ENCODE data around the gene EEPD1.

Gene EEPD1

DNA sequence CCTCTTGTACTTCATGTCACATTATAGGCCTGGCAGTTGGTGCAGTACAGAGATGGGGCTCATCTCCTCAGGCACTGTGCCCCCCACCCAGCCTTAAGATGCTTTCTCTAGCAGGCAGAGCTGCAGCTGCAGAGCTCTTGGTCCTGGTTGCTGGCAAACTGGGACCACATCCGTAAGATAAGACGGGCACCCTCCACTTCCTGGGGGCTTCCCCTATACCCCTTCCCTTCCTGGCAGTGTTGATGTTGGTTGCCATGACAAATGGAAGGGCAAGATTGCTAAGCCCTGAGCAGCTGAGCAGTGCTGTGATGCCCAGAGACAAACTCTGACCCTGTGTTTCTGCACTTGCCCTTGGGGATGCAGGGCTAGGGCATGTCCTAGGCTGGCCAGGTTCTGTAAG, 133.2 kb downstream of the EEPD1 start:
- Histone ChIP-seq H3K9me3 (ENCODE audit: low read length) (no peaks in the 10 kb centered on the region), H3K27me3 (ENCODE audit: insufficient read depth, low read length) (no peaks in the 10 kb centered on the region), H3K4me1 (ENCODE audit: insufficient read depth, low read length) (peaks cover 3% of the 10 kb centered on the region), H2AFZ (ENCODE audit: low read depth, low read length) (no peak overlapping the region), H3K4me3 (ENCODE audit: low read length) (no peak overlapping the region), H3K36me3 (ENCODE audit: insufficient read depth, low read length) (no peaks in the 10 kb centered on the region)

GRCh38 chr7:36286688-36287087, 133.6 kb downstream of the EEPD1 start:
- Histone ChIP-seq H3K9me3 (ENCODE audit: low read length) (no peaks in the 10 kb centered on the region), H3K27me3 (ENCODE audit: insufficient read depth, low read length) (no peaks in the 10 kb centered on the region), H3K36me3 (ENCODE audit: insufficient read depth, low read length) (no peaks in the 10 kb centered on the region), H2AFZ (ENCODE audit: low read depth, low read length) (no peak overlapping the region), H3K4me3 (ENCODE audit: low read length) (no peak overlapping the region), H3K4me1 (ENCODE audit: insufficient read depth, low read length) (peaks cover 2% of the 10 kb centered on the region)

GRCh38 chr7:36287371-36288241, 134.6 kb downstream of the EEPD1 start:
- peaks cover 7% of the 10 kb centered on the region for H3K4me1 ChIP-seq (ENCODE audit: insufficient read depth, low read length)
- no peak overlapping the region for H3K4me3 ChIP-seq (ENCODE audit: low read length)
- no peaks in the 10 kb centered on the region for H3K27me3 ChIP-seq (ENCODE audit: insufficient read depth, low read length)
- no peaks in the 10 kb centered on the region for H3K9me3 ChIP-seq (ENCODE audit: low read length)
- no peaks in the 10 kb centered on the region for H3K36me3 ChIP-seq (ENCODE audit: insufficient read depth, low read length)
- H2AFZ ChIP-seq (ENCODE audit: low read depth, low read length), result no peak overlapping the region

DNA sequence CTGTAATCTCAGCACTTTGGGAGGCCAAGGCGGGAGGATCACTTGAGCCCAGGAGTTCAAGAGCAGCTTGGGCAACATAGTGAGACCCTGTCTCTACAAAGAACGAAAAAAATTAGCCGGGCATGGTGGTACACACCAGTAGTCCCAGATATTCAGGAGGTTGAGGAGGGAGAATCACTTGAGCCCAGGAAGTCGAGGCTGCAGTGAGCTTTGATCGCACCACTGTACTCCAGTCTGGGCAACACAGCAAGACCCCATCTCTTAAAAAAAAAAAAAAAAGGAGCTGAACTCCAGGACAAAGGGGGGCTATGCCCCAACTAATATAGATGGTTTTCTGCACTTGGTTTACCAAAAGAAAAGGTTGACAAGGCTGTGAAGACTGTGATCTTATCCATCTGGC, 135.4 kb downstream of the EEPD1 start:
- Histone ChIP-seq H3K27me3 (ENCODE audit: insufficient read depth, low read length) (no peaks in the 10 kb centered on the region), H2AFZ (ENCODE audit: low read depth, low read length) (no peak overlapping the region), H3K4me1 (ENCODE audit: insufficient read depth, low read length) (peaks cover 7% of the 10 kb centered on the region), H3K36me3 (ENCODE audit: insufficient read depth, low read length) (no peaks in the 10 kb centered on the region), H3K9me3 (ENCODE audit: low read length) (no peaks in the 10 kb centered on the region), H3K4me3 (ENCODE audit: low read length) (no peak overlapping the region)

DNA sequence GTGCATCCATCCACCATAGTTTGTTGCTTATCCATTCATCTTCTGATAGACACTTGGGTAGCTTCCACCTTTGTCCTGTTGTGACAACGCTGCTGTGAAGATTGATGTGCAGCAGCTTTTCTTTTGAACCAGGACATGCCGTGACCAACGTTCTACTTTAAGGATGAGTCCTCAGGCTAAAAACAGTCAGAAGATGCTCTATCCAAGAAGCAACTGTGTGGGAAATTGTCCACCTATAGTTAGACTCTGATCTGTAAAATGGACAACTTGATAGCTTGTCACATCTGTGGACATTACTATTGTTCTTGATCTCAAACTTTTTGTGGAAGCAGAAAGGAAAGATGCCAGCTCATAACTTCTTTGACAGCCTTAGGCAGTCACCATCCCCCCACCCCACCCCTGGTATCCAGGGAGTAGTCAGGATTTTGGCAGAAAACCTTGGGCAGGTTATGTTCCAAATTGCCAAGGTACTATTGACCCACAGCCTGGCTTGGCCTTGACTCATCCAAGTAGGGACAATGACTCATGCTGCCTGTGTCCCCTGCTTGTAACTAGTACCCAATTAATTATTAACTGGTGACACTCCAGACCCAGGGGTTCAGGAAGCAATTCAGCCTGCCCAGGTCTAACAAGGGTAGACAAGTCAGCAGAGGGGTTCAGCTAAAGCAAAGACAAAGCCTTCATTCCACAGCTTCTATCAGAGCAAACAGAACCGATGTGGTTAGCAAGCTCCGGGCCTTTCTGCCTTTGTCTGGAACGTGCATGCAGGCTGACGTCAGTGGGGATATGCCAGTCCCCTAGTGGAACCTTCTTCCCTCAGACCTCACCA, 137.0 kb downstream of the EEPD1 start:
- no peak overlapping the region for H2AFZ ChIP-seq (ENCODE audit: low read depth, low read length)
- peaks cover 7% of the 10 kb centered on the region for H3K4me1 ChIP-seq (ENCODE audit: insufficient read depth, low read length)
- no peaks in the 10 kb centered on the region for H3K27me3 ChIP-seq (ENCODE audit: insufficient read depth, low read length)
- no peaks in the 10 kb centered on the region for H3K9me3 ChIP-seq (ENCODE audit: low read length)
- no peak overlapping the region for H3K4me3 ChIP-seq (ENCODE audit: low read length)
- no peaks in the 10 kb centered on the region for H3K36me3 ChIP-seq (ENCODE audit: insufficient read depth, low read length)

GRCh38 chr7:36291387-36292316, 138.6 kb downstream of the EEPD1 start:
- Histone ChIP-seq H2AFZ (ENCODE audit: low read depth, low read length) (peak overlapping the region; percentile 48), H3K4me1 (ENCODE audit: insufficient read depth, low read length) (peaks cover 7% of the 10 kb centered on the region), H3K9me3 (ENCODE audit: low read length) (no peaks in the 10 kb centered on the region), H3K27me3 (ENCODE audit: insufficient read depth, low read length) (no peaks in the 10 kb centered on the region), H3K4me3 (ENCODE audit: low read length) (peak overlapping the region; percentile 24), H3K36me3 (ENCODE audit: insufficient read depth, low read length) (no peaks in the 10 kb centered on the region)

DNA sequence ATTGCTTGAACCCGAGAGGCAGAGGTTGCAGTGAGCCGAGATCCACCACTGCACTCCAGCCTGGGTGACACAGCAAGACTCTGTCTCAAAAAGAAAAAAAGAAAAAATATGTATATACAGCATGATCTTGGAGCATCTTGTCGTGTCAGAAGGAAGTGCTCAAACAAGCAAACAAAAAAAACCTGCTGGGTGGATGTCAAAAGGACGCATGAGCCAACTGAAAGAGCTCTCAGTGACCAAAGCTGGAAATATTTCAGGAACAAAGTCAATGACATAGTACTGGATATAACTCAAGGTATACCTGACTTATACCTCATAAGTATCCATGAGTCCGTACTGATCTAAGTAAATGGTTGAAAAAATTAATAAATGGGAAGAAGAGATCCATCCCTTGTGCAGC, 142.0 kb downstream of the EEPD1 start:
- no peaks in the 10 kb centered on the region for H3K27me3 ChIP-seq (ENCODE audit: insufficient read depth, low read length)
- no peaks in the 10 kb centered on the region for H3K9me3 ChIP-seq (ENCODE audit: low read length)
- peaks cover 7% of the 10 kb centered on the region for H3K4me1 ChIP-seq (ENCODE audit: insufficient read depth, low read length)
- H2AFZ ChIP-seq (ENCODE audit: low read depth, low read length), result no peak overlapping the region
- H3K4me3 ChIP-seq (ENCODE audit: low read length), result no peak overlapping the region
- no peaks in the 10 kb centered on the region for H3K36me3 ChIP-seq (ENCODE audit: insufficient read depth, low read length)

- no peaks in the 10 kb centered on the region for H3K36me3 ChIP-seq (ENCODE audit: insufficient read depth, low read length)
- no peak overlapping the region for H3K4me3 ChIP-seq (ENCODE audit: low read length)
- no peak overlapping the region for H2AFZ ChIP-seq (ENCODE audit: low read depth, low read length)
- H3K27me3 ChIP-seq (ENCODE audit: insufficient read depth, low read length), result no peaks in the 10 kb centered on the region
- no peaks in the 10 kb centered on the region for H3K9me3 ChIP-seq (ENCODE audit: low read length)
- H3K4me1 ChIP-seq (ENCODE audit: insufficient read depth, low read length), result peaks cover 7% of the 10 kb centered on the region
Measured at GRCh38 chr7:36296284-36296683, 143.2 kb downstream of the EEPD1 start.

- Histone ChIP-seq H3K27me3 (ENCODE audit: insufficient read depth, low read length) (no peaks in the 10 kb centered on the region), H3K4me1 (ENCODE audit: insufficient read depth, low read length) (no peaks in the 10 kb centered on the region), H3K36me3 (ENCODE audit: insufficient read depth, low read length) (no peaks in the 10 kb centered on the region), H3K9me3 (ENCODE audit: low read length) (no peaks in the 10 kb centered on the region), H3K4me3 (ENCODE audit: low read length) (no peak overlapping the region), H2AFZ (ENCODE audit: low read depth, low read length) (no peak overlapping the region)
Measured at GRCh38 chr7:36297364-36298009, 144.4 kb downstream of the EEPD1 start.

- Histone ChIP-seq H3K4me1 (ENCODE audit: insufficient read depth, low read length) (no peaks in the 10 kb centered on the region), H3K9me3 (ENCODE audit: low read length) (no peaks in the 10 kb centered on the region), H2AFZ (ENCODE audit: low read depth, low read length) (no peak overlapping the region), H3K4me3 (ENCODE audit: low read length) (no peak overlapping the region), H3K27me3 (ENCODE audit: insufficient read depth, low read length) (no peaks in the 10 kb centered on the region), H3K36me3 (ENCODE audit: insufficient read depth, low read length) (no peaks in the 10 kb centered on the region)
Measured at GRCh38 chr7:36298106-36298505, 145.1 kb downstream of the EEPD1 start.

DNA sequence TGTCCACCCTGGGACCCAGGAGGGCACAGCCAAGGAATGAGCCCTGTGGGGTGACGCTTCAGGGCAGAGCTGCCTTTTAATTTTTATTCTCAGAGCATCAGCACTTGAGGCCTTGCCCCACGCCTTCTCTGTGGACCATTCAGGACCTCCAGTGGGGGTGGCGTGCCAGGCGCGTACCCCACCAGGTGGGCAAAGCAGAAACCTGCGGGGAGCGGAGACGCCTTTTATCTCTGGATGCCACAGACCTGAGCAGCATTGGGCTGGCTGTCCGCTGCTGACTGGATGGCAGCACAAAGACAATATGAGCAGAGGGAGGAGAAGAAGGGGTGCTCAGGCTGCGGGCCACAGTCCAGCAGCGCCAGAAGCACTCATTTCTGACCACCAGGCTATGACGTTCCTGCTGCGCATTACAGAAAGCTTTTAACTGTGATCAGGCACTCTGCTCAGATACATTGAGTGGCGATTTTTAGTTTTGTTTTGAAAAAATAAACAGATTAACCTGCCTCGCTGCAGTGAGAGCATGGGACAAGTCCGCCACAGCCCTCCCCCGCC, 146.2 kb downstream of the EEPD1 start:
- Histone ChIP-seq H3K4me3 (ENCODE audit: low read length) (no peak overlapping the region), H3K27me3 (ENCODE audit: insufficient read depth, low read length) (no peaks in the 10 kb centered on the region)

DNA sequence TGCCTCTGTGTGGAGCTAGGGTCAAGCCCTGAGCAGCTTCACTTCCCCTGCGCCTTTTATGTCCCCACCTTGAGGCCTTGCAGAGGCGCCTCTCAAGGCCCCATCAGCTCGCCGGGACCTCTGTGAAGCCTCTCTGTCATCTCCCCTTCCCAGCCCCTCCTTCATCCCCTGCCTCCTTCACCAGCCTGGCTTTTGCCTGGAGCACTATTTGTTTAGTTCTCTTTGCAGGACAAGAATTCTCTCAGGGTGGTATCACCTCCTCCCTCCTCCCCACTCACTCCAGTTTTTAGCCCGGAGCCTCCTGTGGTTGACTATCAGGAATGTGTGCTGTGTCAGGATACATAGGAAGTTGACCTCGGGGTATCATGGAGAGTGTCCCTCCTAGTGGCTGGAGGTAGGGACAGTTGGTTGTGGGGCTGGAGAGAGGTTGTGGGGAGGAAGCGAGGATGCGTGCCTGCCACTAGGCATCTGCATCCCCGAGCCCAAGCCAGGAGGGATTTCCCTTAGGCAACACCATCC, 146.8 kb downstream of the EEPD1 start:
- H3K27me3 ChIP-seq (ENCODE audit: insufficient read depth, low read length), result no peaks in the 10 kb centered on the region
- H3K4me1 ChIP-seq (ENCODE audit: insufficient read depth, low read length), result no peaks in the 10 kb centered on the region
- H3K36me3 ChIP-seq (ENCODE audit: insufficient read depth, low read length), result no peaks in the 10 kb centered on the region
- no peak overlapping the region for H2AFZ ChIP-seq (ENCODE audit: low read depth, low read length)
- H3K9me3 ChIP-seq (ENCODE audit: low read length), result no peaks in the 10 kb centered on the region
- no peak overlapping the region for H3K4me3 ChIP-seq (ENCODE audit: low read length)

More for the DNA sequence above, 146.2 kb downstream of the EEPD1 start:
- Histone ChIP-seq H2AFZ (ENCODE audit: low read depth, low read length) (no peak overlapping the region), H3K4me1 (ENCODE audit: insufficient read depth, low read length) (no peaks in the 10 kb centered on the region), H3K36me3 (ENCODE audit: insufficient read depth, low read length) (no peaks in the 10 kb centered on the region), H3K9me3 (ENCODE audit: low read length) (no peaks in the 10 kb centered on the region)

All from neuron (in vitro differentiated cells).